ENCODE measurements around the gene ADAM10.

Gene ADAM10

DNA sequence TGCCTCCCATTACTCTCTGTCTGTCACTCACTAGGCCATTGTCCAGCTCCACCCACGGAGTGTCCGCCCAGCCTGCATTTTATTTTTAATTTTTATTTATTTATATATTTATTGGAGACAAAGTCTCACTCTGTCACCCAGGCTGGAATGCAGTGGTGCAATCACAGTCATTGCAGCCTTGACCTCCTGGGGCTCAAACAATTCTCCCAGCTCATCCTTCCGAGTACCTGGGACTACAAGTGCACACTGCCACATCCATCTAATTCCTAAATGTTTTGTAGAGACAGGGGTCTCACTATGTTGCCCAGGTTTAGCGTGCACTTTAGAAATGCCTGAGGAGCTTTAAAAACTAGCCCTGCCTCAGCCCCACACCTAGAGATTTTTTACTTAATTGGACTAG is 176.2 kb downstream of the ADAM10 start:
- no peak for FAIRE-seq

DNA sequence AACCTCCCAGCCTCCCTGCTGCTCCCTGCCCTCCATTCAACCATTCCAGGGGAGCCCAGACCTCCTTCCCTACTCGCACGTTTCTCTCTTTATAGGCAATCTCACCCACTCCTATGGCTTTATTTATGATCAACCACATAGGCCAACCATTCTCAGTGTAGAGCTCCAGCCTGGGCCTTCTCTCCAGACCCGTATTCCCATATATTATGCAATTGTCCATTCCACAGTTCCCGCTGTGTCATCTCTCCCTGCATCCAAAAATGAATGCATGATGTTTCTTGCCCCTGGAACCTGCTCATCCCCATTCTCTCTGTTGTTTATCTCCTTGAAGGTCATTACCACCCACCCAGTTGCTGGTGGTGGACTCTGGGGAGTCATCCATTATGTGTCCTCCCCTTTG is 177.0 kb downstream of the ADAM10 start:
- FAIRE-seq = no peak

DNA sequence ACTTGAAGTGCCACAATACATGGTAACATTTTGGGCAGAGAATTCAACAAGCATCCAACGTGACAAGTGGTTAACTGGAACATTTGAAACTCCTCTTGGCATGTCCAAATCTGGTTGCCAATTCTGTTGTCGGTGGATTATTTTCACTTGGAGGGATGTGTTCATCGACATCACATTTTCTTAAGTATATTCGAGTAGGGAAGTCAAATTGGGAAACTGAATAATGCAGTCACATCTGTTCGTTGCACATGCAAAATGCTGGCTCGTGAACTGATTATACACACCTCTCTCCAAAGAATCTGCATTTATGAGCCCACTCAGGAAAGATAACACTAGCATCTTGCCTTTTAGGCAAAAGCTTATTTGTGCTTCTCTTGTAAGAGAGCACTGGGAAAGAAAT is 178.0 kb downstream of the ADAM10 start:
- no peak for FAIRE-seq

DNA sequence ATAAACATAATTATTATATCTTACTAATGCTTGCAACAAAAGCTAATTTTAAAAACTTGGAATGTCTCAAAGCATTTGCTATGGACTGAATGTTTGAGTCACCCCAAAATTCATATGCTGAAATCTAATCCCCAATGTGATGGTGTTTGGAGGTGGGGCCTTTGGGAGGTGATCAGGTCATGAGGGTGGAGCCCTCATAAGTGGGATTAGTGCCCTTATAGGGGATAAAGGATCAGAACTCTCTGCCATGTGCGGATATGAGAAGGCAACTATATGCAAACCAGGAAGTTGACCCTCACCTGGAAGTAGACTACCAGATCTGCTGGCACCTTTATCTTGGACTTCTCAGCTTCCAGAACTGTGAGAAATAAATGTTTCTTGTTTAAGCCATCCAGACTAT is 180.1 kb downstream of the ADAM10 start:
- FAIRE-seq = no peak

DNA sequence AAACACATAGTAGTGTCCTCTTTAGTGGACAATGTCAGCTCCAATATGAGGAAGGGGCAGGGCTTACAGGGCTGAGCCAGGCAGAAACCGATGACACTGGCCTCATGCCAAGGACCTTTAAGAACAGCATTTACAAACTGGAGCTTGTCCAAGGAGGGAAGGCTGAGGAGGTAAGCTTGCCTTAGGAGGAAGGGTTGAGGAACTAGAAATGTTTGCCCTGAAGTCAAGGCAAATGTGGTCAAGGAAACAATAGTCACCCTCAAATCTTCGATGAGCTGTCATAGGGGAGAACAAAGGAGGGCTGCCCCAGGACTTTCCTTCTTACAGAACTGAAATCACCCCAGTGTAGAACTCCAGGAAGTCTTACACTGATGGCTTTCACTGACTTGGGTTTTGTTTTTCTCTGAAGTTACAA is 181.3 kb downstream of the ADAM10 start:
- no peak for FAIRE-seq

DNA sequence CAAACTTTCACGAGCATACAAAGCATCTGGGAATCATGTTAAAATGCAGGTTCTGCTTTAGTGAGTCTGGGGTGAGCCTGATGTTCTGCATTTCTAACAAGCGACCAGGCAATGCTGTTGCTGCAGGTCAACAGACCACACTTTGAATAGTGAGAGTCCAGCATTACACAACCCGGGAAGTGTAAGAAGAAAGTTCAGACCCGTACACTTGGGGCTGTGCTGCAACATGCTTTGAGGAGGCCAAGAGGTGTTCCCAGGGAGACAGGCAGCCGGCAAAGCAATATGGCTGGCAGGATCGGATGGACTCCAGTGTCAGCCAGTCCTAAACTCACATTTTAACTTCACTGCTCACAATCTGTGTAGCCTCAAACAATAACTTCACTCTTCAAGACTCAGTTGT is 183.5 kb downstream of the ADAM10 start:
- FAIRE-seq = no peak

DNA sequence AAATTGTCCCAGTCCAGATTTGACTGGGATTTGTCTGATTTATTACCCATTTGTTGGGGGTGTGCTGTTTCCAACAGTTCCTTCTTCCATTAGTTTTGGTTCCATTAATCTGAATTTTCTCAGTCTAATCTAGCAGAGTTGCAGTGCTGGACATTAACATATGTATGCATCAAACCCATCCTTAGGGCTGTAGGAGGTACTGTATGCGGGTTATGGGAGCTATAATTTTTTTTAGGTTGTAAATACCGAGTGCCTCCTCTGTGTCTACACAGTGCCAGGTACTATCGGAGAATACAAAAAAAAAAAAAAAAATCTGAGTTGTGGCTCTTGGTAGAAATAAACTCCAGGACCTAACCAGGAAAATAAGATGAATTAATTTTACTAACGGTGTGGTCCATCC is 183.9 kb downstream of the ADAM10 start:
- no peak for FAIRE-seq

DNA sequence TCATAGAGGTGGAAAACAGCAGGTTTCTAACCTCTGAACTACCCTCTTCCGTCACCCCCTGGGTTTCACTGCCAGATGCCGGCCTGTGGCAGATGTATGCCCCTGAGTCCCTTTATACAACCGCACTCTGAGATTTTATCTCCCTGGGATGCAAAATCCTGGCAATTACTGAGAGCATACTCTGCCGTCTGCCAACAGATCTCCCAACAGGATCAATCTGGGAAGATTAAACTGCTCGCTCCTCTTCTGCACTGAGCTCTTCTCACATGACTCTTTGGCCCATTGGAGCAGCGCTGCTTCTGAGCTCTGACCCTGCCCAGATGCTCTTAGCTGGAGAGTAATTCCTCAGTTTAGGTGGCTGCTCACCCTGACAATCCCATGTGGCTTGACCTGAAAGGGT is 184.5 kb downstream of the ADAM10 start:
- no peak for FAIRE-seq

DNA sequence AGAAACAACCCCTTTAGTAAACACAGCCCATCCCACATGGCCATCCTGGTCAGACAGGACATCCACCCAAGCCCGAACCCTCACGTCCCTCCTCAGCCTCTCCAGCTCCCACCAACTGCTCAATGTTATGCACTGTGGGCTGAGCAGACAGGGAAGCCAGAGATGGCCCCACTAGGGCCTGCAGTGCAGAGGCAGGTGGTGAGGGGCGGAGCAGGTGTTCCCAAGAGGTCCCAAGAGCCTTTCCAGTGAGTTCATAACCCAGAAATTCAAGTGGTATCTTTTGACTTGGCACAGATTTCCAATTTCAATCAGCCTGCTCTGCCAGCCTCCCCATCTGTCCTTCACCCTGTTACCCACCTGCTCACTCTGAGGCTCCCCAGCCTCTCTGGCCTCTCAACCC is 187.4 kb downstream of the ADAM10 start:
- no peak for FAIRE-seq

DNA sequence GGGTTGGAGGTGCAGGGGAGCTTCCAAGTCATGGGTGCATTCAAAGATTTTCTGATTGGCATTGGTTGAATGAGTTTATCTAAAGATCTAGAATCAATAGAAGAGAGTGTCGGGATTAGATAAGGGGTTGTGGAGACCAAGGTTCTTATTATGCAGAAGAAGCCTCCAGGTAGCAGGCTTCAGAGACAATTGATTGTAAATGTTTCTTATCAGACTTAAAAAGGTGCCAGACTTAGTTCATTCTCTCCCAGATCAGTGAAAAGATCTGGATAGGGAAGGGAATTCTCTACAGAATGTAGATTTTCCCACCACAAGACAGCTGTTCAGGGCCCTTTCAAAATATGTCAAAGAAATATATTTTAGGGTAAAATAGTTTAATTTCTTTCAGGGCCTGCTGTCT is 188.2 kb downstream of the ADAM10 start:
- FAIRE-seq = no peak

DNA sequence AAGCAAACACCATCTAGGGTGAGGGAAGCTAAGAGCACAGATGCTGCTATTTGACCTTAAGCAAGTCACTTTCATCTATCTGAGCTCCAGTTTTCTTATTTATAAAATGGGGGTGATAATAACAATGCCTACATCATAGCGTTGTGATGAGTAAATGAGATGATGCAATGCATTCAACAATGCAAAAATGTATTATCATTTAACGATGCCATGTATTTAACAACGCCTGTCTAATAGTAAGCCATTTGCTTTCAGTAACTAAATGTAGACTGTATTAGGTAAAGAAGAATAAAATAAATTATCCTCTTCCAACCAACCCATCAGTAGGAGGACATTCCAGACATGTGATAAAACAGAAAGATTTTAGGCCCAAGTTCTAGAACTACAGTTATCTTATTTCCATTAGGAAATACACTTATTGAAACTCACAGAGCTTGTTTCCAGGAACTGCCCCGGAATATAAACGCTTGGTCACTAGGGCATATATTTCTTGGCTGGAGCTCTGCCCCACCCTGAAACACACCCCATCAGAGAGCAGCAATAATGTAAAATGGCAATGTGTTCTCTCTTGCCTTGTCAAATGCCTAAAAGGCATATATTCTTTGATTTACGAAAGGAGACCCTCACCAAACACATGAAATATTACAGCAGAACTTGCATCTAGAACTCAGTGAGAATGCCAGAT is 189.5 kb downstream of the ADAM10 start:
- FAIRE-seq = peak; percentile 18

DNA sequence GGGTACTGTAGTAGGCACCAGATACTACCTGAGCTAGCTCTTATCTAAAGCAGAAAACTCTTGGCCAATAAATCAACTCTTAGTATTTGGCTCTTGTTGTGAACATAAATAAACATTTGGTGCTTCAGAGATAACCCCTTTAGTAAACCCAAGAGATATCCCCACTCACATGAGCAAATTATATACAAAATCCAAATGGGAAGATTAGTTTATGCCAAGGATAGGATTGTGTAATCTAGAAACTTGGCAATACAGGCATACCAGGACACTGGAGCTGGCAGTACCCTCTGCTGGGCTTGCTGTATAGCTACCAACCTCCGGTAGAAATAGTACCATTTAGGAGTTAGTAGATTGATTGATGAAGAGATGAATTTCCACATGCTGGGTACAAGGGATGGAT is 190.7 kb downstream of the ADAM10 start:
- FAIRE-seq = no peak

DNA sequence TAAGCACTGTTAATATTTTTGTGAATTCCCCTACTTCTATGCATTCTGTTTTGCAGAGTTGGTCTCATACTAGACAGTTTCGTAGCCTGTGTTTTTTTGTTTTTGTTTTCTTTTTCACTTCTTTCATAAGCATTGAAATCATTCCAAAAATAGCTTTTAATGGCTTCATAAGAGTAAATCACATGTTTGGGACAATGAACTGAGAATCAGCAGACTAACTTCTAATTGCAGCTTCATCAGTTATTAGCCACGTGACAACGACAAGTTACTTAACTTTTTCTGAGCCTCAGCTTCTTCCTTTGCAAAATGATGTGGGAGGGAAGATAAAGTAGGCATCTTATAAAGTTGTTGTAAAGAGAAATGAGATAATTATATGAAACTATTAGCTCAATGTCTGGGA is 193.0 kb downstream of the ADAM10 start:
- FAIRE-seq = no peak

DNA sequence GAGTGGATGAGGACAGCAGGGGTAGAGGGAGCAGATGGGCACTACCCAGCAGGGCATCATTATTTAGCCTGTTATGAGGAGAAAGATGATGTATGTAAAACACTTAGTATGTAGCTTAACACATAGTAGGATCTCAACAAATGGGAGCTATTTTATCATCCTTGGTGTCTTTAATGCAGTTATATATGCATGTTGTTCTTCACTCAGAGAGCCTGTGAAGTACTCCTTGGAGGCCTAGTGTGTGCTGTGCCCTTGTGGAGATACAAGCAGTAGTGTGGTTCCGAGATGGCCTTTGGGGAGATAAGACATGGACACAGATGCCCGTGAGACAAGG is 193.5 kb downstream of the ADAM10 start:
- no peak for FAIRE-seq

DNA sequence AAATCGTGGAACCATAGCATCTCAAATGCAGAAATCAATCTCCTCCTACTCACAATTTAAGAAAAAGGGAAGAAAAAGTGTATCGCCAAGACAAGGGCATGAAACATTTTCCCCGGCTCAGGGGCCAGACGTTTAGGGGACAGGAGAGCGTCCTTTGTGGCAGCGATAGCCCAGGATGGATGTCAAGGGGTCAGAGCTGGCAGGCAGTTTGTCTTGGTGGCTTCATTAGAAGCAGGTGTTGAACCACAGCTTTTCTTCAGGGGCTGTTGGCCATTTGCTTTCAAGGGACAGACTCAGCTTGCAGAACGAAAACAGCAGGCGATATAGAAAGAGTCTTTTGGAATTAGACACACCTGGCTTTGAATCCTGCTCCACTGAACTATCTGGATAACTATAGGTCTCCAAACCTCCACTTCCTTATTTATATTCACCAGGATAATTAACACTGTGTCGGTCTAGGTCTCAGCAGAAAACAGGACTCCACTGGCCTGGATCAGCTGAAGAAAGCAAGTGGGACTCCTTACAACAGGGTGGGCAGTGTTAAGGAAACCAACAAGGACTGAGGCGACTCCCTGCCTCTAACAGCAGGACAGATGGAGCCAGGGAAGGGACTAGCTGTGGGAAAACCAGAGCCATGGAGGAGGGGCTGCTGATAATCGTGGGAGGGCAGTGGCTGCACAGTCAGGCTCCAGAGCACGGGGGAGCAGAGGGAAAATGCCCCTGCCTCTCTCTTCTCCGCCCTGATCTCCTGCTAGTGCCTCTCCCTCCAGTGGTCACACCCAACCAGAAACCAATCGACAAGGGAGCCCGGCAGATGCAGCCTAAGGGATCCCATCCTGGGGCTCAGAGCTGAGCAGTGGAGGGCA is 194.1 kb downstream of the ADAM10 start:
- FAIRE-seq = no peak

DNA sequence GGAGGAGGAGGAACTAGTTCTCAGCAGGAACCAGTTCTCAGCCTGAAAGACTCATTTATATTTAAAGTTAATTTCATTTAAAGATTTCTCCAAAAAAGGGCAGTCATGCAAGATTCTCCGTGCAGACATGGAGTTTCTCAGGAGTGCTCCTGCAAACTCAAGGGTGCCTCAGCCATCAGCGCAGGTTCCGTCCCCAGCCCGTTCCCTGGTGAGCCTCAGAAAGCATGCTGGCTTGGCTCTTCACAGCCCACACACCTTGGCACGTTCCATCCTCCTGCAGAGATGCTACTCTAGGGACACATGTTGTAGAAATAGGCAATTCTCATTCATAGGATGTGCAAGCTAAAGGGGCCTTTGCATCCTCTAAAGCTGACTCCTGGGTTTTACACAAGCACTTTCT is 194.7 kb downstream of the ADAM10 start:
- no peak for FAIRE-seq

DNA sequence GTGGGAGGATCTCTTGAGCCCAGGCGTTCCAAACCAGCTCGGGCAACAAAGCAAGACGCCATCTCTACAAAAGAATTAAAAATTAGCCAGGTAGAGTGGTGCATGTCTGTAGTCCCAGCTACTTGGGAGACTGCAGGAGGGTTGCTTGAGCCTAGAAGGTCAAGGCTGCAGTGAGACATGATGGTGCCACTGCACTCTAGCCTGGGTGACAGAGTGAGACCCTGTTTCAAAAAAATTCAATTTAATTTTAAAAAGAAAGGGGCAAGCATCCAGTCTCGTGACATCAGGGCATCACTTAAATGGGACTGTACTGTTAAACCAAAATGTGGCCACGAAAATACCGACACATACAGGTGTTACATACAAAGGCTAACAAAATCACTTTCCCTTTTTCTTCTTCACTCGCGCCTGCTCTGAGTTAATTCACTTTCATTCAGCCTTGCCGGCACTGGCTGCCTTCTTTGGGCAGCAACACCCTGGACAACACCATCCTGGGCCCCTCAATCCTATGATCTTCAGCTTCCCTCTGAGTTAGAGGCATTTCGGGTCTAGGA is 196.1 kb downstream of the ADAM10 start:
- no peak for FAIRE-seq

DNA sequence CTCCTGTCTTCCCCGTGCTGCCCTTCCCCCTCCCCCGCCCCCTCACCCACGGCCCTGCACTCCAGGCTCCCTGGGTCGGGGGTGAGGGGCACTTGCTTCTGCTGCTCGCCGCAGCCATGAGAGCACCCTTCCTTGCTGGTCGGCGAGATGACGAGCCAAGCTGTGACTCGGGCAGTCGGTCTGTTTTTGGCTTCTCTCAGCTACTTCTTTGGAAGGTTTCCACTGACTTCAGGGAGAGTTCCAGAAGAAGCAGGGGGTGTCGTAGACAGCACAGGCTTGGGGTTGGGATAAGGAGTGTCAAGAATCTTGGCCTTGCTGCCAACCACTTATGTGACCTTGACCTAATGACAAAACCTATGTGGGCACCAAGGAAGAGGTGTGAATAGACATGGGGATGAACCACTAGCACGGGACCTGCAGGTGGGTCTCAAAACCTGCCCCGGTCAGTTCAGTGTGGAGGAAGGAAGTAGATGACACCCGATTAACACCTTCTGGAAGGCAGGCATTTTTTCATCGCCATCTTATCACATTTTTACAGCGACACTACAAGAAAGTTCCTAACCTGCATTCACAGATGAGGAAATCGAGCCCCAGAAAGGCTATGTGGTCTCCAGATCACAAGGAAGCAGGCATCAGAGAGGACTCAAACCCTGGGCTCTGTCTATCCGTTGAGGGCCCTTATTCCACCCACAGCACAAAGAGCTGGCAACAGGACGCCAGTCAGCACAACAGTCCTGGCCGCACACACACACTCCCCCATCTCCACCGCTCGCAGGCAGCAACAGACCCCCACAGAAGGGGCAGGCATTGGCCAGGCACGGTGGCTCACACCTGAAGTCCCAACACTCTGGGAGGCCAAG is 196.8 kb downstream of the ADAM10 start:
- no peak for FAIRE-seq

DNA sequence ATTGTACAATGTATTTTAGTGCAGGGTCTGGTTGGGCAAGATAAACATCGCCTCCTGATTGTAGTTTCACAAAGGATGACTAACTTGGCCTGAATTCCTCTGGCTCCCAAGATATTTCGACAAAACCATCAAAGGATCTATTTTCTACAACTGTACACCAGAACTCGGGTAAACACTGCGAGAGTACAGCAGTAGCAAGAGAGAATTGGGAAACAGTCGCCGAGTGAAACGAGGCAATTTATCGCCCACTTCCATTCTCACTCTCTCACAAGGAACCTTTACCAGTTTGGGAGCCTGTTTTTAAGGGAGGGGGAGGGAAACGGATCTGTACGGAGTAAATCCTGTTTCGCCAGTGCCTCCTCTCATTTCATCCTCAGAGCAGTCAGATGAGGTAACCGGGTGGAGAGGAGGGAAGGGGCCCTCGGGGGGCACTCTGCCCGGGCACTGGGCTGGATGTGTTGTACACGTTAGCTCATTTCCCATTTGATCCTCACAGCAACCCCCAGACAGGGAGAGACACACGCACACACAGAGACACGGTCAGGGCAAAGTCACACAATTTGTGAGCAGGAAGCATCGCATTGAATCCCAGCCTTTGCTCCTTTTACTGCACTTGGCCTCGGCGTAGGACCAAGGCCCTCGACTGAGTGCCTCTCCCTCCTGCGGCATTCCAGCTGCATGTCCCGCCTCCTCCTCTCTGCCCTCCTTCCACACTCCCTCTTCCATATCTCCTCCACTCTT is 197.6 kb downstream of the ADAM10 start:
- FAIRE-seq = no peak

DNA sequence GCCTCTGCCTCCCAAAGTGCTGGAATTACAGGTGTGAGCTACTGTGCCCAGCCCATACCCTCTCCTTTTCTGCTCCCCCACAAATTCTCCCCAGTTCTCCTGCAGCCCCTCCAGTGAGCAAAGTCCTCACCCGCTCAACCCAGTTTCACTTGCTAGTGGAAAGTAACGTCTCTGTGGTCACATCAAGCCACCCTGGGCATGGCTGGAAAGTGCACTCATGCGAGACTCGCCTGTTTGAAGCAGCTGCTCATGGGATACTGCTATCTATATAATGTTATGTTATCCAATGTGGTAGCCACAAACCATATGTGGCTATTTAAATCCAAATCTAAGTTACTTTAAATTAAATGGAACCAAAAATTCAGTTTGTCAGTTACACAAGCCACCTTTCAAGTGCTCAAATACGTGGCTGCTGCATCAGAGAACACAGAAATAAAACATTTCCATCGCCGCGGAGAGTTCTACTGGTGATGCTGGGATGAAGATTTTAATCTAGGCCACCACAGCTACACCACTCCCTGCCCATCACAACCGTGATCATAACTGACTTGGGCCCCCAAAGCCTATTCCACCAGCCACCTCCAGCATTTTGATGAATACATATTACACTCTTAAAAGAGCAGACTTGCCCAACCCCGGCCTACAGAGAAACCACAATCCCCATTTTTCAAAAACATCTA is 198.3 kb downstream of the ADAM10 start:
- FAIRE-seq = no peak

DNA sequence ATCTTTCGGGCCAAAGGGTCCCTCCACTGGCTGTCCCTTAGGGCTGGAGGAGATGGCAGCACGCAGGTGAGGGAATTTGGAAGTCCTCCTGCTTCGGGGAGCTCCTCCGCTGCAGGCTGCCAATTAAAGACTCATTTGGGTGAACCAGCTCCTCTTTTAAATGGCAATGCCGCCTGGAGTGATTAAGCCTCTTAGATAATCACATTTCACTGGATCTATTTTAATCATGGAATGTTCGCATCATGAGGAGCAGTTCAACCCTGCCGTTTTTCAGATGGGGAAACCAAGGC is 199.8 kb downstream of the ADAM10 start:
- no peak for FAIRE-seq

Measured in colon (tissue), 2 donors.